Hematopoietic multipotent progenitor cell treated with erythropoietin and hydrocortisone succinate and interleukin-3 and kit ligand, for 8 days (in vitro differentiated cells): ENCODE data around the gene KLHL26.
A peak's percentile ranks its signal among the peaks of the same experiment; 100 is the strongest.

ENCODE experiments used
- DNase-seq: peaks from one replicate; pipeline ENCODE4 v3.0.0-alpha.2; 2015

Gene KLHL26

GRCh38 chr19:18698321-18699167 is 61.7 kb downstream of the KLHL26 start:
- DNase-seq: no peak

- DNase-seq: no peak
These were observed 62.7 kb downstream of the KLHL26 start for GRCh38 chr19:18699403-18700054.

GRCh38 chr19:18700501-18701249 is 63.8 kb downstream of the KLHL26 start:
- DNase-seq: peak; percentile 75

- DNase-seq: no peak
These were observed 64.4 kb downstream of the KLHL26 start for GRCh38 chr19:18701250-18701608.

- DNase-seq: no peak
These were observed 67.2 kb downstream of the KLHL26 start for GRCh38 chr19:18704054-18704453.

GRCh38 chr19:18704971-18705370 is 68.1 kb downstream of the KLHL26 start:
- no peak for DNase-seq

GRCh38 chr19:18708452-18709231 is 71.8 kb downstream of the KLHL26 start:
- DNase-seq: no peak

GRCh38 chr19:18709546-18709945 is 72.7 kb downstream of the KLHL26 start:
- DNase-seq: no peak

- DNase-seq: no peak
These were observed 73.4 kb downstream of the KLHL26 start for GRCh38 chr19:18710186-18710585.

GRCh38 chr19:18710996-18711751 is 74.3 kb downstream of the KLHL26 start:
- DNase-seq: no peak

GRCh38 chr19:18711893-18712292 is 75.1 kb downstream of the KLHL26 start:
- no peak for DNase-seq

- no peak for DNase-seq
These were observed 76.2 kb downstream of the KLHL26 start for GRCh38 chr19:18712981-18713380.

- DNase-seq: no peak
These were observed 76.8 kb downstream of the KLHL26 start for GRCh38 chr19:18713550-18714117.

GRCh38 chr19:18715416-18715815 is 78.6 kb downstream of the KLHL26 start:
- DNase-seq: no peak

GRCh38 chr19:18716857-18717256 is 80.0 kb downstream of the KLHL26 start:
- DNase-seq: no peak

GRCh38 chr19:18717601-18718000 is 80.8 kb downstream of the KLHL26 start:
- no peak for DNase-seq

- DNase-seq: no peak
These were observed 81.2 kb downstream of the KLHL26 start for GRCh38 chr19:18718015-18718526.

- no peak for DNase-seq
These were observed 82.1 kb downstream of the KLHL26 start for GRCh38 chr19:18718846-18719458.

- DNase-seq: no peak
These were observed 82.7 kb downstream of the KLHL26 start for GRCh38 chr19:18719541-18719940.
